Transverse colon (tissue), 4 donors: ENCODE results near the gene MED9. TPM values are rescaled to one million over a fixed set of nuclear protein-coding genes. Genes with fewer than 3 reads are reported as not detected.

Source experiments
- DNase-seq: peaks from one replicate; pipeline ENCODE4 v3.0.0-alpha.2; 2019
- H3K27ac ChIP-seq, 4 donors: fragments of 200-600 bp; sonication (generic); 2 replicates each; pipeline ENCODE4 v1.5.1; 2016 to 2018; ENCODE audit warnings: inconsistent platforms in 4 of 4
- H3K27me3 ChIP-seq: fragments of 200-600 bp; sonication (generic); 2 replicates; pipeline ENCODE4 v1.5.1; 2017; ENCODE audit warnings: inconsistent platforms
- H3K36me3 ChIP-seq, 4 donors: fragments of 200-600 bp; sonication (generic); 2 replicates each; pipeline ENCODE4 v1.5.1; 2017 to 2019; ENCODE audit warnings: inconsistent platforms in 4 of 4
- H3K4me1 ChIP-seq, 4 donors: fragments of 200-600 bp; sonication (generic); 2 replicates each; pipeline ENCODE4 v1.5.1; 2017 to 2020; ENCODE audit warnings: inconsistent platforms in 4 of 4
- H3K4me3 ChIP-seq, 4 donors: fragments of 200-600 bp; sonication (generic); 1 replicate in 1 of 4; 2 replicates in 3 of 4; pipeline versions ENCODE4 v1.5.1 to v1.6.1; 2017 to 2019; ENCODE audit warnings: inconsistent platforms in 4 of 4
- H3K9me3 ChIP-seq, 2 donors: fragments of 200-600 bp; sonication (generic); 2 replicates each; pipeline ENCODE4 v1.5.1; 2017 to 2019; ENCODE audit warnings: inconsistent platforms in 2 of 2
- CTCF ChIP-seq, 5 experiments: fragments of 200-600 bp in 3 of 5; fragments of 450-650 bp in 2 of 5; sonication (generic) in 3 of 5; IDR thresholded peaks; 1 replicate in 2 of 5; 2 replicates in 3 of 5; pipeline ENCODE4 v1.5.1; 2016 to 2017; ENCODE audit warnings: antibody characterized with exemption in 5 of 5, inconsistent platforms in 3 of 5, mild to moderate bottlenecking in 2 of 5, moderate library complexity in 1 of 5
- EP300 ChIP-seq: sonication (generic); formaldehyde crosslinking; IDR thresholded peaks from one replicate; pipeline ENCODE4 v1.6.1; 2017; ENCODE audit warnings: antibody characterized with exemption, low read depth
- POLR2A ChIP-seq: fragments of 450-650 bp; IDR thresholded peaks from one replicate; pipeline ENCODE4 v1.6.1; 2016; ENCODE audit warnings: antibody characterized with exemption, mild to moderate bottlenecking, moderate library complexity
- POLR2AphosphoS5 ChIP-seq, 3 donors: sonication (generic); formaldehyde crosslinking; IDR thresholded peaks; one replicate each; pipeline ENCODE4 v1.6.1; 2016; ENCODE audit warnings: antibody characterized with exemption in 3 of 3
- WGBS, 2 donors: methylation state at CpG; one replicate each; pipeline ENCODE4 v1.1.5; 2018; ENCODE audit warnings: low coverage in 1 of 2; 5-methylcytosine and 5-hydroxymethylcytosine counted together
- in situ Hi-C, 4 donors: fragments of 200-750 bp; cut with MboI; loops; one replicate each; pipeline versions ENCODE4 v1.15.0 to v1.15.1; 2017; ENCODE audit warnings: low sequenced_read_pairs in 3 of 4, low pct_ligation_motif_present in 1 of 4, low pct_unique_long_range_greater_than_20kb in 1 of 4
- intact Hi-C: fragments of 100-400 bp; cut with DNase I; formaldehyde crosslinking; loops from one replicate; pipeline ENCODE4 v1.15.1; 2023; ENCODE audit warnings: low total_unique reads
- total RNA-seq, 4 donors: library from RNA; depleted of rRNA; stranded (reverse); fragments of >200 nt; gene quantifications; one replicate each; pipeline ENCODE4 v1.1.0, GENCODE V29; 2016

MED9 gene
- total RNA-seq, 4 donors from 2014 or later: 15.0 to 90.0 (median 25.2) TPM

- Histone ChIP-seq H3K4me1 (peaks cover 0 to 18% (median 8%) of the 10 kb centered on the region in 4 donors), H3K9me3 (no peaks in the 10 kb centered on the region), H3K4me3 (no peak overlapping the region), H3K27ac (peak overlapping the region; percentile 46 to 62 (median 52)), H3K27me3 (no peaks in the 10 kb centered on the region), H3K36me3 (no peaks in the 10 kb centered on the region)
- DNase-seq: no peak
- in situ Hi-C loops: no loop called here
- TF ChIP-seq POLR2A (no peak), CTCF (IDR thresholded peaks at IDR 0.05) (no peak), EP300 (no peak), POLR2AphosphoS5 (IDR thresholded peaks at IDR 0.05) (no peak)
- intact Hi-C loops: no loop called here
- 60 to 72% methylated on average over 3 to 5 of the region's 5 CpGs for WGBS, 2 donors
These were observed 8.4 kb upstream of the MED9 start for GRCh38 chr17:17468217-17469010.

GRCh38 chr17:17469358-17469757 is 7.4 kb upstream of the MED9 start:
- TF ChIP-seq EP300 (no peak), POLR2AphosphoS5 (IDR thresholded peaks at IDR 0.05) (no peak), POLR2A (no peak), CTCF (IDR thresholded peaks at IDR 0.05) (no peak)
- Histone ChIP-seq H3K9me3 (no peaks in the 10 kb centered on the region), H3K27me3 (no peaks in the 10 kb centered on the region), H3K27ac (no peak overlapping the region), H3K36me3 (no peaks in the 10 kb centered on the region), H3K4me3 (no peak overlapping the region), H3K4me1 (peaks cover 0 to 18% (median 8%) of the 10 kb centered on the region in 4 donors)
- 100% methylated on average over 4 of the region's 4 CpGs; no CpG with 5 or more reads in 1 of the 2 donors for WGBS, 2 donors
- in situ Hi-C loops (no loop called here), intact Hi-C loops (no loop called here)
- no peak for DNase-seq

DNA sequence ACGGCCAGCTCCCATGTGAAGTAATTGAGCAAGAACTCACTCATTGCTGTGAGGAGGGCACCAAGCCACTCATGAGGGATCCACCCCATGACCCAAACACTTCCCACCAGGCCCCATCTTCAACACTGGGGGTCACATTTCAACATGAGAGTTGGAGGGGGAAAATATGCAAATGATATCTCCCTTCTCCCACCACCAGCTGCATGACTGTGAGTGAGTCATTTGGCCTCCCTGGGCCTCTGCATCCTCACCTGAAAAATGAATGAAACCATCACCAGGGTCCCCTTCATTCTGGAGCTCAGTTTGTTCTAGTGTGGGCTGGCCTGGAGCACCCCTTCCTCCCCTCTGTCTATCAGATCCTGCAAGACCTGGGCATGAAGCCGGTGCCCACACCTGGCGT is 6.8 kb upstream of the MED9 start:
- WGBS, 2 donors: 89% methylated on average over 3 of the region's 3 CpGs; no CpG with 5 or more reads in 1 of the 2 donors
- in situ Hi-C loops (no loop called here), intact Hi-C loops (no loop called here)
- Histone ChIP-seq H3K36me3 (no peaks in the 10 kb centered on the region), H3K9me3 (no peaks in the 10 kb centered on the region), H3K4me3 (no peak overlapping the region), H3K27ac (no peak overlapping the region), H3K27me3 (no peaks in the 10 kb centered on the region), H3K4me1 (peaks cover 0 to 18% (median 8%) of the 10 kb centered on the region in 4 donors)
- DNase-seq: no peak
- TF ChIP-seq POLR2A: no peak
- no peak for TF ChIP-seq POLR2AphosphoS5 (IDR thresholded peaks at IDR 0.05)
- TF ChIP-seq CTCF (IDR thresholded peaks at IDR 0.05): no peak
- TF ChIP-seq EP300: no peak

DNA sequence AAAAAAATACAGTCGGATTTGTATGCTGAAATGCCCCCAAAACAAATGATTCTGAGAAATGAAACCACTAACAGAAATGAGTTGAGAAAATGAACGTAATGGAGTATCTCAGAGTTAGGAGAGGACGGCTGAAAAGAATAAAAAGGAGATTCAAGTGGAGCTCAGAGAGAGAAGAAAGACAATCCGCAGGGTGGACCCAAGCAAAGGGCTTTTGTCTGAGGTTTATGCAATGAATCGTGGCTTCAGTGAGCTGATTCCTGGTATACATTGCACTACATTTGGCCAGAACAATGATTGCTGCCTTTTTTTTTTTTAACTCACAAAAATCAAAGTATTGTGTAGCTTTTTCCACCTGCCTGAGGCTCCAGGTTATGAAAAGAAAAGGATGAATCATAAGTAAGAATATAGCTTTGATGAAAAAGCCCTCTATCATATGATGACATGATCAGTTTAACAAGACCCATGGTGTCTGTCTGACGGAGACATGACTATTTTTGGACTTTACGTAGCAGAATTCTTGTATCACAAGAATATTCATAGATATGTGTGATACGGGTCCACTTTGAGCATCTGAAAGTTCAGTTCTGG is 4.4 kb upstream of the MED9 start:
- intact Hi-C loops (no loop called here), in situ Hi-C loops (no loop called here)
- no peak overlapping the region for H3K4me3 ChIP-seq

More for the DNA sequence above, 4.4 kb upstream of the MED9 start:
- no peak for TF ChIP-seq CTCF (IDR thresholded peaks at IDR 0.05)
- Histone ChIP-seq H3K27me3 (no peaks in the 10 kb centered on the region), H3K27ac (no peak overlapping the region), H3K9me3 (no peaks in the 10 kb centered on the region), H3K36me3 (no peaks in the 10 kb centered on the region), H3K4me1 (peaks cover under 1 to 15% (median 10%) of the 10 kb centered on the region in 4 donors)
- no peak for DNase-seq
- WGBS, 2 donors: 58 to 72% methylated on average over 7 to 8 of the region's 8 CpGs
